ENCODE measurements around the gene CDH4. TPM values are rescaled to one million over a fixed set of nuclear protein-coding genes. Genes with fewer than 3 reads are reported as not detected.

The CDH4 gene
- total and polyA plus RNA-seq, 2 of the 8 experiments (the other 6 are each of a cell fraction or from before 2014, with no cell fraction given), result 4.3 to 7.9 TPM

DNA sequence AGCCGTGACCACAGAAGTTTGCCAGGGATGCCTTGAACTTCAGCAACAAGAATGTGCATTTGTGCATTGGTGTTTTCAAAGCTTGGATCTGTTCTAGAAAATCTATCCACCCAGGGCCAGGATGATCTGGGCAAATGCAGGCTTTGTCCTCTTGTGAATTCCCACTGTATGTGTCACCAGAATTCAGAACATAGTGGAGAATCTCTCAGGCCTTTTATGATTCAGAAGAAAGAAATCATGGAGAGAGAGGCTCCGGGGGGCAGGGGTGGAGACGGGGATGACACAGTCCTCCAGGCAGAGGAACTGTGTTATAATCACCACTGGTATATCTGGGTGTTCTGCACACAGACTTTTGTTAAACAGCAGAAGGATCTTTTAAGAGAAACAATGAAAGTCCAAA, 304.1 kb downstream of the CDH4 start:
- H3K9me3 ChIP-seq (ENCODE audit: insufficient read depth in 2 of 2, low read depth in 1 of 2, low read length in 1 of 2), result peaks cover 7 to 11% of the 10 kb centered on the region in 2 experiments
- H3K79me1 ChIP-seq (ENCODE audit: low read depth, low read length), result no peaks in the 10 kb centered on the region
- ChIA-PET CTCF (ENCODE audit: partially characterized antibody) (interaction anchor here (1.3 kb wide), 1 partner anchor 246 kb away, joined by 3 read pairs; no protein-coding TSS in a partner anchor), POLR2A (ENCODE audit: partially characterized antibody) (no interaction called here)
- H2BK5ac ChIP-seq (ENCODE audit: low read depth, low read length), result no peak overlapping the region
- H3K4me3 ChIP-seq (ENCODE audit: extremely low read depth in 1 of 4, insufficient read depth in 2 of 4, low read depth in 3 of 4, low read length in 4 of 4), result no peak overlapping the region
- H3K4ac ChIP-seq (replicated peaks; ENCODE audit: insufficient read length, low read depth, low read length), result no peak overlapping the region
- no peak overlapping the region for H3K18ac ChIP-seq (ENCODE audit: extremely low read depth, low read length)
- H3K27me3 ChIP-seq (replicated peaks in 1 of 4; ENCODE audit: control insufficient read depth in 3 of 4, extremely low read depth in 1 of 4, insufficient read depth in 3 of 4, low read length in 3 of 4), result peaks cover 0 to 2% (median 0%) of the 10 kb centered on the region in 4 experiments; a peak in 3 of 7 replicates
- no peak overlapping the region for H4K5ac ChIP-seq (ENCODE audit: insufficient read length, low read depth, low read length)
- no peak overlapping the region for H2BK20ac ChIP-seq (ENCODE audit: low read length)
- no peak overlapping the region; the same call in 1 of the 2 replicates for H3K27ac ChIP-seq (ENCODE audit: low read depth, low read length)
- no peak overlapping the region for H2BK120ac ChIP-seq (replicated peaks; ENCODE audit: low read depth, low read length)
- WGBS, 2 experiments (ENCODE audit: extremely low coverage in 1 of 2, insufficient coverage in 1 of 2, insufficient read length in 1 of 2, insufficient replicate concordance in 2 of 2, low coverage in 1 of 2, low lambda C conversion rate in 2 of 2, missing lambda C conversion rate in 1 of 2), result 90% methylated on average over 3 of the region's 3 CpGs; no CpG with 5 or more reads in 1 of the 2 experiments
- H3K36me3 ChIP-seq (ENCODE audit: control insufficient read depth in 2 of 4, insufficient read depth in 4 of 4, low read length in 3 of 4), result no peaks in the 10 kb centered on the region
- no peak overlapping the region for H2BK12ac ChIP-seq (ENCODE audit: low read depth, low read length)
- H4K8ac ChIP-seq (ENCODE audit: extremely low read depth, insufficient read depth, low read length), result no peak overlapping the region
- H2BK15ac ChIP-seq (ENCODE audit: low read length), result no peak overlapping the region
- H2AK5ac ChIP-seq (ENCODE audit: low read depth, low read length), result no peak overlapping the region
- H3K23me2 ChIP-seq (ENCODE audit: low read depth, low read length), result no peaks in the 10 kb centered on the region
- no peak overlapping the region for H2AFZ ChIP-seq (ENCODE audit: low read length)
- no peak overlapping the region for H4K91ac ChIP-seq (replicated peaks; ENCODE audit: insufficient read length, low read length)
- H3K23ac ChIP-seq (ENCODE audit: insufficient read length), result no peak overlapping the region
- H3K79me2 ChIP-seq (ENCODE audit: control insufficient read depth in 1 of 2, insufficient read depth in 2 of 2, low read length in 2 of 2), result no peaks in the 10 kb centered on the region
- H3K4me2 ChIP-seq (ENCODE audit: insufficient read depth in 1 of 2, low read depth in 2 of 2, low read length in 2 of 2), result no peak overlapping the region
- peaks cover 0 to 3% of the 10 kb centered on the region in 2 experiments for H4K20me1 ChIP-seq (replicated peaks in 1 of 2; ENCODE audit: control insufficient read depth in 1 of 2, insufficient read depth in 2 of 2, low read length in 2 of 2)
- DNase-seq (ENCODE audit: low read depth in 1 of 2, low spot score in 2 of 2) (no peak), FAIRE-seq (no peak)
- no peak overlapping the region for H3K14ac ChIP-seq (ENCODE audit: insufficient read length)
- no peak overlapping the region for H3K9ac ChIP-seq (replicated peaks in 1 of 4; ENCODE audit: extremely low read depth in 1 of 4, low read depth in 3 of 4, low read length in 3 of 4)
- peaks cover 0 to 6% (median under 1%) of the 10 kb centered on the region in 4 experiments; a peak in 2 of 7 replicates for H3K4me1 ChIP-seq (replicated peaks in 1 of 4; ENCODE audit: control insufficient read depth in 3 of 4, insufficient read depth in 4 of 4, low read length in 3 of 4)
- no peak overlapping the region for H3K56ac ChIP-seq (replicated peaks; ENCODE audit: insufficient read length, low read depth, low read length)
- TF ChIP-seq, protein P1, sequence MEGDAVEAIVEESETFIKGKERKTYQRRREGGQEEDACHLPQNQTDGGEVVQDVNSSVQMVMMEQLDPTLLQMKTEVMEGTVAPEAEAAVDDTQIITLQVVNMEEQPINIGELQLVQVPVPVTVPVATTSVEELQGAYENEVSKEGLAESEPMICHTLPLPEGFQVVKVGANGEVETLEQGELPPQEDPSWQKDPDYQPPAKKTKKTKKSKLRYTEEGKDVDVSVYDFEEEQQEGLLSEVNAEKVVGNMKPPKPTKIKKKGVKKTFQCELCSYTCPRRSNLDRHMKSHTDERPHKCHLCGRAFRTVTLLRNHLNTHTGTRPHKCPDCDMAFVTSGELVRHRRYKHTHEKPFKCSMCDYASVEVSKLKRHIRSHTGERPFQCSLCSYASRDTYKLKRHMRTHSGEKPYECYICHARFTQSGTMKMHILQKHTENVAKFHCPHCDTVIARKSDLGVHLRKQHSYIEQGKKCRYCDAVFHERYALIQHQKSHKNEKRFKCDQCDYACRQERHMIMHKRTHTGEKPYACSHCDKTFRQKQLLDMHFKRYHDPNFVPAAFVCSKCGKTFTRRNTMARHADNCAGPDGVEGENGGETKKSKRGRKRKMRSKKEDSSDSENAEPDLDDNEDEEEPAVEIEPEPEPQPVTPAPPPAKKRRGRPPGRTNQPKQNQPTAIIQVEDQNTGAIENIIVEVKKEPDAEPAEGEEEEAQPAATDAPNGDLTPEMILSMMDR (IDR thresholded peaks at IDR 0.05; ENCODE audit: control extremely low read depth in 1 of 3, insufficient read depth in 1 of 3, low read depth in 1 of 3, low read length in 3 of 3), result no peak
- TF ChIP-seq CTBP2 (IDR thresholded peaks at IDR 0.05; ENCODE audit: borderline replicate concordance, insufficient read depth, insufficient read length, low read length) (no peak), MAFK (IDR thresholded peaks at IDR 0.05; ENCODE audit: low read depth, low read length) (no peak), CHD2 (IDR thresholded peaks at IDR 0.05; ENCODE audit: low read length) (no peak), YY1 (IDR thresholded peaks at IDR 0.05; ENCODE audit: low read depth, low read length) (no peak), CEBPB (IDR thresholded peaks at IDR 0.05; ENCODE audit: low read depth, low read length) (no peak), GABPA (IDR thresholded peaks at IDR 0.05; ENCODE audit: borderline replicate concordance, insufficient read depth, low read length) (no peak), HDAC2 (IDR thresholded peaks at IDR 0.05; ENCODE audit: borderline replicate concordance in 1 of 2, low read depth in 2 of 2, low read length in 2 of 2) (no peak), SIX5 (IDR thresholded peaks at IDR 0.05; ENCODE audit: low read depth, low read length) (no peak)
- TF ChIP-seq, protein P2, sequence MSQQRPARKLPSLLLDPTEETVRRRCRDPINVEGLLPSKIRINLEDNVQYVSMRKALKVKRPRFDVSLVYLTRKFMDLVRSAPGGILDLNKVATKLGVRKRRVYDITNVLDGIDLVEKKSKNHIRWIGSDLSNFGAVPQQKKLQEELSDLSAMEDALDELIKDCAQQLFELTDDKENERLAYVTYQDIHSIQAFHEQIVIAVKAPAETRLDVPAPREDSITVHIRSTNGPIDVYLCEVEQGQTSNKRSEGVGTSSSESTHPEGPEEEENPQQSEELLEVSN (IDR thresholded peaks at IDR 0.05), result no peak

All from H1 (cell line).